Endometrial microvascular endothelial cells (primary cell): ENCODE measurements around the gene FTSJ3. TPM values are rescaled to one million over a fixed set of nuclear protein-coding genes. Genes with fewer than 3 reads are reported as not detected.

ENCODE experiments used
- in situ Hi-C: cut with HindIII; loops from 2 replicates; pipeline ENCODE4 v1.10.0; 2017; ENCODE audit warnings: low sequenced_read_pairs, low pct_unique_long_range_greater_than_20kb; ENCODE audit errors: inconsistent ontology term
- total RNA-seq: library from RNA; depleted of rRNA; stranded (reverse); fragments of >200 nt; gene quantifications from one replicate; pipeline ENCODE4 v1.2.3, GENCODE V29; 2015; ENCODE audit errors: inconsistent ontology term

FTSJ3 gene
- total RNA-seq, 1 donor from 2014 or later, result 55.8 TPM

DNA sequence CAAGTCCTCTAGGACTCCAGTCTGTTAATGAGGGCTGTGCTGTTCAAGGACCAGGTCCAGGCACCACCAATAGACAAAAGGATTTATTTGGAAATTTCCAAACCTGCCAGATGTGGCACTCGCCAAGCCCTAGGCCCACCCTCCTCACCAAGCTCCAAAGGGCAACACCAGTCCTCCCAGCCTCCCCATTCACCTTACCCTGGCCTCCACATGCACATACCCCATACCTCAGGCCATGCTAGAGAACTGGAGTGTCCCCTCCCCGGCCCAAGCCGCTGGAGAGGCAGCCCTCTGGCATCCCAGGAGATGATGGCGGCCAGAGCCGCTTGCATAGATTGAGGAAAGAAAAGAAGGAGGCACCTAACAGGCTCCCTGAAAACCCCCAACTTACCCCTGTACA lies 4.6 kb upstream of the FTSJ3 start:
- in situ Hi-C loops, result no loop called here

DNA sequence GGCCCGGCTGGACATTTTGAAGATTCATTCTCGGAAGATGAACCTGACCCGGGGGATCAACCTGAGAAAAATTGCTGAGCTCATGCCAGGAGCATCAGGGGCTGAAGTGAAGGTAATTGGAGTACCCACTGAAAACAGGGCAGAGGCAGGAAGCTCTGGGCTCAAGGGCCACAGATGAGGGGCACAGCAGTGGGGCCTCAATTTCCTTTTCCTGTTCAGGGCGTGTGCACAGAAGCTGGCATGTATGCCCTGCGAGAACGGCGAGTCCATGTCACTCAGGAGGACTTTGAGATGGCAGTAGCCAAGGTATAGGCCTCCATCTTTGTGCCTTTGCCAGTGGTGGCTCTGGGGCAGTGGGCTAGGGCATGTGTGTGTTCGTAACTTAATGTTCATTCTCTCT lies 4.0 kb upstream of the FTSJ3 start:
- in situ Hi-C loops, result no loop called here

GRCh38 chr17:63830904-63831491 lies 3.5 kb upstream of the FTSJ3 start:
- in situ Hi-C loops, result no loop called here

DNA sequence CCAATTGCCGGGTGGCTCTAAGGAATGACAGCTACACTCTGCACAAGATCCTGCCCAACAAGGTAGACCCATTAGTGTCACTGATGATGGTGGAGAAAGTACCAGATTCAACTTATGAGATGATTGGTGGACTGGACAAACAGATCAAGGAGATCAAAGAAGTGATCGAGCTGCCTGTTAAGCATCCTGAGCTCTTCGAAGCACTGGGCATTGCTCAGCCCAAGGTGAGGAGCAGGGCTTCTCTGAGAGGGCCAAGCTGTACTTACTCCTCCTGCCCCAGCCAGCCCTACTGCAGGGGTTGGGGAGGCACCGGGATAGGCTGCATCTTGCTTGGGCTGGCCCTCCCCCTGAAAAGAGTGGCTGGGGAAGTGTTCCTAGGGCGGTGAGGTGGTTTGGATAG lies 2.8 kb upstream of the FTSJ3 start:
- in situ Hi-C loops, result no loop called here

- in situ Hi-C loops, result no loop called here
Observed at GRCh38 chr17:63828936-63829335, 1.5 kb upstream of the FTSJ3 start.

DNA sequence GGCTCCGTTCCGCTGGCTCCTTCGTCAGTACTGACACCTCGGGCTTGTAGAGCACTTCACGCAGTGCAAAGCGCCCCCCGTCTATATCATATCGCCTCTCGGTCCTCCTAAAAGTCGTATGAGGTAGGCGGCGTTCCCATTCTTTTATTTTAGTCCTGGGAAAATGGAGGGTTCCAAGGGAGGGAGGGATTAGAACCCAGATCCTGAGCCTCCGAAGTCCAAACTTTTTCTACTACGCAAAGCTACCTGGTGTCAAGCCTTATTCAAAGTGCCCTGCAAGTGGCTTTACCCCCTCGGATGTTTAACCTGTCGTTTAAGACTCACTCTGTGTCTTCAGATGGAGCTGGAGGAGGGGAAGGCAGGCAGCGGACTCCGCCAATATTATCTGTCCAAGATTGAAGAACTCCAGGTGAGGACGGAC lies 348 bp upstream of the FTSJ3 start:
- in situ Hi-C loops, result no loop called here

- in situ Hi-C loops, result no loop called here
Observed at GRCh38 chr17:63826468-63827001, 928 bp downstream of the FTSJ3 start.

- in situ Hi-C loops, result no loop called here
Observed at GRCh38 chr17:63824362-63824761, 3.1 kb downstream of the FTSJ3 start.

DNA sequence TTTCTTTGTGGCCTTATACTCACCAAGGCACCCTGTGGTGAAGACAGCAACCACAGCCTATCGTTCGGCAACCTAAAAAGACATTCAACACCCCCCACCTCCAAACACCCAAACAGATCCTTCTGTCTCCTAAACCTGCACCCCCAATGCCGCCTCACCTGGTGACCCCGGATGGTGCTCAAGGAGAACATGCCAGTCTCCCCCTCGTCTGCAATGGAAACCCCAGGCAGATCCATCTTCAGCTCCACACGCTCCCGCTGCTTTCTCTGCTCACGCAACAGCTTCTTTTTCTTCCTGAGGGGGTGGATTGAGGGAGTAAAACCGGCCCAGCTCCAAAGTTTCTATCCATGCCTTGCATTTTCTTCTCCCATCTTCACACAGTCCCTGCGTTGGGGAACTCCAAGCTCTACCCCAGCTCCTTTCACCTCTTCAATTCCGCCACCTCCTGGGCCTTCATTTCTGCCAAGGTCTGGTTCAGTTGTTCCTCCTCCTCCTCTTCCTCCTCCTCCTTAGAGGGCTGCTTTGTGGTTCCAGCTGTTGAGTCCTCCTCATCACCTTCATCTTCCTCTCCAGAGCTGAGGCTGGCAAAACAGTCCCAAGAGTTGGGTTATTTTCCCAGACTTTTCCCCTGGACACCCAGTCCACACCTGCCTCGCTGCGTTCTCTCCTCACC lies 3.7 kb downstream of the FTSJ3 start:
- in situ Hi-C loops, result no loop called here

GRCh38 chr17:63822537-63822936 lies 4.9 kb downstream of the FTSJ3 start:
- in situ Hi-C loops, result no loop called here

- in situ Hi-C loops, result no loop called here
Observed at GRCh38 chr17:63821804-63822203, 5.7 kb downstream of the FTSJ3 start.

- in situ Hi-C loops, result no loop called here
Observed at GRCh38 chr17:63820963-63821561, 6.4 kb downstream of the FTSJ3 start.

- in situ Hi-C loops, result no loop called here
Observed at GRCh38 chr17:63819585-63820537, 7.6 kb downstream of the FTSJ3 start.

- in situ Hi-C loops, result no loop called here
Observed at GRCh38 chr17:63819131-63819530, 8.3 kb downstream of the FTSJ3 start.

DNA sequence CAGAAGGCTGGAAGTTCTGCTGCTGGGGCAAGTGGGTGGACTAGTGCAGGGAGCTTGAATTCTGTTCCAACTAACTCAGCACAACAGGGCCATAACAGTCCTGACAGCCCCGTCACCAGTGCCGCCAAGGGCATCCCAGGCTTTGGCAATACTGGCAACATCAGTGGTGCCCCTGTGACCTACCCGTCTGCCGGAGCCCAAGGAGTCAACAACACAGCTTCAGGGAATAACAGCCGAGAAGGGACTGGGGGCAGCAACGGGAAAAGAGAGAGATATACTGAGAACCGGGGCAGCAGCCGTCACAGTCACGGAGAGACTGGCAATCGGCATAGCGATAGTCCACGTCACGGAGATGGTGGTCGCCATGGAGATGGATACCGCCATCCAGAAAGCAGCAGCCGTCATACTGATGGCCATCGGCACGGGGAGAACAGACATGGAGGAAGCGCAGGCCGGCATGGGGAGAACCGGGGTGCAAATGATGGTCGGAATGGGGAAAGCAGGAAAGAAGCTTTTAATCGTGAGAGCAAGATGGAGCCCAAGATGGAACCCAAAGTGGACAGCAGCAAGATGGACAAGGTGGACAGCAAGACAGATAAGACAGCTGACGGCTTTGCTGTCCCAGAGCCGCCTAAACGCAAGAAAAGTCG lies 9.6 kb downstream of the FTSJ3 start:
- in situ Hi-C loops, result no loop called here

DNA sequence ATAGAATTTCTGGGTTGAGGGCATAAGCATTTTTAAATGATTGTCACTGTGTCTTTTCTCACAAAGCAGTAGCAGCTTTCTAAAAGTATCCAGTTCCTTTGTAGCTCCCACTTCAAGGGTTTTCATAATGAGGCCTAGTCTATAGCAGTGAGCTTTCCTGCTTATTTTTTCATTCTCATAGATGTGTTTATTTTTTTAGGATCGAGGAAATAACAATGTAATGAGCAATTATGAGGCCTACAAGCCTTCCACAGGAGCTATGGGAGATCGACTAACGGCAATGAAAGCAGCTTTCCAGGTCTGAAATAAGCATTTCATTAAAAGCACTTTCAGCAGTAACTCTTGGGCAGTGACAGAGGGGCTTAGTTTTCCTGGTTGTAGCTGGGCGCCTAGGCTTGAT lies 10.8 kb downstream of the FTSJ3 start:
- in situ Hi-C loops, result no loop called here

DNA sequence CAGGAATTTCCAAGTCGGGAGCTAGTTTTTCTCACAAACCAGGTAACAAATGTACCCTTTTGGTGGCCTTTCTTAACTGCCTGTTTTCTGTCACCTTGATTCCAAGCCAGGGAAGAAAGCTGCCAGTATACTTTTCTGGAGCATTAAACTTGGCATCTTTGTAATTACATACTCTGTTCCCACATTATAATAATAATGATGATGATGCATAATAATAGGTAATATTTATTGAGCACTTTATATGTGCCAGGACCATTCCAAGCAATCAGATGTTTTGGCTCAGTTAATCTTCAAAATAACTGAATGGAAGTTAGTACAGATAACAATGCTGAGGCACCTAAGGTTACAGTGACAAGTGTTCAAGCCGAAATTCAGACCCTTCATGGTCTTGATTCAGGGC lies 11.3 kb downstream of the FTSJ3 start:
- in situ Hi-C loops, result no loop called here

DNA sequence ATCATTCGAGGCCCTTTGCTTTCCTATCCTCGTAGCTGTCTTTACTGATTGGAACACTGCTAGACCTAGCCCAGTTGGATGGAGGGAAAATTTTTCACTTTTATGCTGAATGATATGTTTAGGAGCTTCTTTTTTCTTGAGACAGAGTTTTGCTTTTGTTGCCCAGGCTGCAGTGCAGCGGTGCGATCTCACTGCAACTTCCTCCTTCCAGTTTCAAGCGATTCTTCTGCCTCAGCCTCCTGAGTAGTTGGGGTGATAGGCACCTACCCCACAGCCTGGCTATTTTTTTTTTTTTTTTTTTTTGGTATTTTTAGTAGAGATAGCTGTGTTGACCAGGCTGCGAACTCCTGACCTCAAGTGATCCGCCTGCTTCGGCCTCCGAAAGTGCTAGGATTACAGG lies 17.5 kb downstream of the FTSJ3 start:
- in situ Hi-C loops, result no loop called here

DNA sequence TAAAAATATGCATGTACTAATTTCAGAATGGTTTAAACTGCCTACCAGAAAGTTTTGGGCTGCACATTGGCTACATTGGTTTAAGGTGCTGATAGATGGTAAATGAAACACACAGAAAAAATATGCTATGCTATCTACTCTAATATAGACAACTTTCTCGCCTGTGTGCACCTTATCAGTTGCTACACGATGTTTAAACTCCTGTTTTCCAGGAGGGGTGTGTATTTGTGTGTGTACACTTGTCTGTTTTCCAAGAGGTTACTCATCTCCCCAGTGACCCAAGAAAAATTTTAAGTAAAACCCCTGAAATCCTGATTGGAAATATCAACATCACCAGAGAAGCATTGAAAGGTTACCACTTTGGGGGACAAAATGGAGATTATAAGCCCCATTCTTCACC lies 21.9 kb downstream of the FTSJ3 start:
- in situ Hi-C loops, result no loop called here
